A673 (cell line): ENCODE data around the gene PRRG3. TPM values are rescaled to one million over a fixed set of nuclear protein-coding genes. Genes with fewer than 3 reads are reported as not detected.

Experiments
- BruUV-seq: library from RNA; stranded (reverse); fragments of 400-500 nt; replicated peaks from 2 replicates; lab custom pipeline; 2021; lab: Mats Ljungman, UMichigan
- CTCF ChIA-PET: fragments of 300-600 bp; sonication (Branson Sonifier 250); formaldehyde crosslinking; loops from one replicate; lab custom pipeline; 2022; ENCODE audit warnings: antibody characterized with exemption; lab: Charles Lee
- POLR2A ChIA-PET: fragments of 300-600 bp; sonication (Branson Sonifier 250); formaldehyde crosslinking; loops from one replicate; lab custom pipeline; 2022; ENCODE audit warnings: antibody characterized with exemption; ENCODE audit not compliant: low non-redundant PET; lab: Charles Lee
- DNase-seq: peaks from one replicate; pipeline ENCODE4 v3.0.0-alpha.2; 2015; ENCODE audit warnings: low spot score
- H3K27ac ChIP-seq: fragments of 200-600 bp; sonication (generic); 2 replicates; pipeline ENCODE4 v1.5.1; 2016; ENCODE audit warnings: mixed run types, low read depth, mild to moderate bottlenecking, mixed read lengths, antibody characterized with exemption, low read length; ENCODE audit not compliant: poor library complexity, severe bottlenecking
- H3K27me3 ChIP-seq: fragments of 200-600 bp; sonication (generic); replicated peaks from 2 replicates; pipeline ENCODE4 v1.6.1; 2017; ENCODE audit warnings: mixed run types, low read depth, mild to moderate bottlenecking, mixed read lengths, antibody characterized with exemption, low read length; ENCODE audit not compliant: insufficient read depth, poor library complexity
- H3K36me3 ChIP-seq: fragments of 200-600 bp; sonication (generic); 2 replicates; pipeline ENCODE4 v1.6.1; 2016; ENCODE audit warnings: mixed run types, mild to moderate bottlenecking, mixed read lengths, antibody characterized with exemption, low read length; ENCODE audit not compliant: insufficient read depth, poor library complexity, severe bottlenecking
- H3K4me1 ChIP-seq: fragments of 200-600 bp; sonication (generic); 2 replicates; pipeline ENCODE4 v1.6.1; 2017; ENCODE audit warnings: mixed run types, mild to moderate bottlenecking, mixed read lengths, antibody characterized with exemption, low read length; ENCODE audit not compliant: insufficient read depth, poor library complexity, severe bottlenecking
- H3K4me3 ChIP-seq: fragments of 200-600 bp; sonication (generic); 2 replicates; pipeline ENCODE4 v1.5.1; 2016; ENCODE audit warnings: low read depth, mixed run types, mild to moderate bottlenecking, mixed read lengths, low read length; ENCODE audit not compliant: poor library complexity, severe bottlenecking
- H3K9me3 ChIP-seq: fragments of 200-600 bp; sonication (generic); 2 replicates; pipeline ENCODE4 v1.6.1; 2016; ENCODE audit warnings: mixed run types, low read depth, mild to moderate bottlenecking, mixed read lengths, antibody characterized with exemption, low read length; ENCODE audit not compliant: poor library complexity, severe bottlenecking
- CTCF ChIP-seq: fragments of 300-800, 200-600 bp; sonication (generic); conservative IDR thresholded peaks from 2 replicates; pipeline ENCODE4 v1.5.1; 2017; ENCODE audit warnings: low read depth, mild to moderate bottlenecking, antibody characterized with exemption, low read length, moderate library complexity, mixed read lengths
- EZH2 ChIP-seq: fragments of 200-600 bp; sonication (generic); IDR thresholded peaks from 2 replicates; pipeline ENCODE4 v1.6.1; 2017; ENCODE audit warnings: borderline replicate concordance, low read depth, mild to moderate bottlenecking, mixed read lengths, antibody characterized with exemption, low read length; ENCODE audit not compliant: poor library complexity, severe bottlenecking
- intact Hi-C: fragments of 100-400 bp; cut with micrococcal nuclease; formaldehyde crosslinking; loops from one replicate; pipeline ENCODE4 v1.10.0; 2022; ENCODE audit not compliant: unreplicated experiment
- total RNA-seq: library from RNA; stranded (reverse); gene quantifications from 2 replicates; pipeline ENCODE4 v1.2.3, GENCODE V29; 2021

PRRG3 gene
- total RNA-seq, 1 experiment from 2014 or later = not detected

- intact Hi-C loops = no loop called here
- no TSS peak for BruUV-seq
Observed at GRCh38 chrX:151746502-151746901, 51.2 kb downstream of the PRRG3 start.

GRCh38 chrX:151750511-151750910, 55.3 kb downstream of the PRRG3 start:
- intact Hi-C loops = loop anchor here (5.0 to 10.0 kb wide), 2 partner anchors 1067 to 1174 kb away; no protein-coding TSS in a partner anchor
- Histone ChIP-seq H3K27ac (no peak overlapping the region), H3K9me3 (no peaks in the 10 kb centered on the region), H3K27me3 (peaks cover 15% of the 10 kb centered on the region), H3K36me3 (no peaks in the 10 kb centered on the region), H3K4me1 (no peaks in the 10 kb centered on the region), H3K4me3 (no peak overlapping the region)
- CTCF ChIA-PET = interaction anchor here (0.5 to 0.7 kb wide), 2 partner anchors 352 to 855 kb away, joined by 3 to 4 read pairs; no protein-coding TSS in a partner anchor
- no TSS peak for BruUV-seq
- DNase-seq = no peak
- TF ChIP-seq CTCF (no peak), EZH2 (no peak)
- POLR2A ChIA-PET = interaction anchor here (0.6 kb wide), 1 partner anchor 13 kb away, joined by 3 read pairs; no protein-coding TSS in a partner anchor

More at GRCh38 chrX:151746502-151746901, 51.2 kb downstream of the PRRG3 start:
- Histone ChIP-seq H3K27ac (no peak overlapping the region), H3K4me1 (no peaks in the 10 kb centered on the region), H3K27me3 (peaks cover 15% of the 10 kb centered on the region), H3K36me3 (no peaks in the 10 kb centered on the region), H3K9me3 (no peaks in the 10 kb centered on the region), H3K4me3 (no peak overlapping the region)
- CTCF ChIA-PET = no interaction called here
- POLR2A ChIA-PET = no interaction called here
- TF ChIP-seq EZH2 (no peak), CTCF (no peak)
- no peak for DNase-seq

GRCh38 chrX:151752847-151753246, 57.6 kb downstream of the PRRG3 start:
- Histone ChIP-seq H3K4me1 (no peaks in the 10 kb centered on the region), H3K27ac (no peak overlapping the region), H3K4me3 (no peak overlapping the region), H3K36me3 (no peaks in the 10 kb centered on the region), H3K27me3 (peaks cover 13% of the 10 kb centered on the region), H3K9me3 (no peaks in the 10 kb centered on the region)
- TF ChIP-seq CTCF (no peak), EZH2 (no peak)
- no peak for DNase-seq
- CTCF ChIA-PET = interaction anchor here (0.6 to 1.1 kb wide), 3 partner anchors 880 to 1065 kb away, joined by 3 to 6 read pairs (median 3); no protein-coding TSS in a partner anchor
- POLR2A ChIA-PET = no interaction called here
- BruUV-seq = no TSS peak
- intact Hi-C loops = loop anchor here (2.0 to 10.0 kb wide), 3 partner anchors 884 to 1172 kb away; partner anchors contain the start of gene GABRQ
